GM18861 (cell line): ENCODE results near the gene SIDT1.
"Not testable (repeated sequence)": the region's sequence is repeated elsewhere in the genome, so short reads cannot be mapped to it uniquely, and the experiment has no call there.

Experiments
- ATAC-seq: cut with Tn5 transposase; IDR thresholded peaks from one replicate; pipeline ENCODE4 v1.9.1; 2021; ENCODE audit not compliant: unreplicated experiment

SIDT1 gene

DNA sequence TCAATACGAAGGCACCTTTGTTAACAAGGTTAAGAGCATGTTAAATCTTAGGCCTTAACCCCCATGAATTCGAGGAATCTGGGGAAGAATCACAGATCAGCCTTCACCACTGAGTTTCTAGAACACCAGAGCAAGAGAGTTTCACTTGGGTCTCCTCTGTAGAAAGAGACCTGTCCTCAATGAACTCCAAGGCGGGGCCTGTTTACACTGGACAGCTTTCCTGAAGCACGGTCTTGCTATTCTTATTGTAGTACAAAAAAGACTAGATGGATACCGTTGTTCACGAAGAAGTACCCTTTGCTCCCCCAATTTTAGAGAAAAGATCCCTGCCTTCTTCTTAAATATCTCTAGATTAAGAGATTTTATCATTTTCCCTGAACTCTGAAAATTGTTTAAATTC, 99.2 kb downstream of the SIDT1 start:
- no peak for ATAC-seq

DNA sequence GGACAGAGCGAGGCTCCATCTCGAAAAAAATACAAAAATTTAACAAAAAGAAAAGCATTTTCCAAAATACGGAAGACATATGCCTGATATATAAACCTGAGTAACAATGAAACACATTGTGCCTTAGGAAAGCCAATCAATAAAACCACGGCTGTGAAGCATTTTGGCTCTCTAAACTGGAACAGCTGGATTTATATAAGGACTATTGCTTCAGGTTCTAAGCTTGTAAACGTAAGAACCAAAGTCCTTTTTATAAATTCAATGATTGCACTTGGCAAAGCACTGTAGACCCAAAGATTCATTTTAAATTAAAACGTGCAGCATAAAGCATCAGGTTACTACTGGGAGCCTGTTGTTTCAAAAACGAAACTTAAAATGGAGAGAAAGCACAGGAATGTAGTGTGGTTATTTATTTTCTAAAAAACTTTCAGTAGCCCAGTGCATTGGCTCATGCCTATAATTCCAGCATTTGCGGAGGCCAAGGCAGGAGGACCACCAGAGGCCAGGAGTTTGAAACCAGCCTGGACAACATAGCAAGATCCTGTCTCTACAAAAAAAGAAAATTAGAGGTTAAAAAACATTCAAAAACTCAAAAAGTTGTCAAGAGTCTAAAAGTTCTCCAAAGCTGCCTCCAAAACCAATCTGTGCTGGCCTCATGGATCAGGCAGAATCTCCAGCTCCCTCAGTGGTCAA, 102.6 kb downstream of the SIDT1 start:
- ATAC-seq = no peak

DNA sequence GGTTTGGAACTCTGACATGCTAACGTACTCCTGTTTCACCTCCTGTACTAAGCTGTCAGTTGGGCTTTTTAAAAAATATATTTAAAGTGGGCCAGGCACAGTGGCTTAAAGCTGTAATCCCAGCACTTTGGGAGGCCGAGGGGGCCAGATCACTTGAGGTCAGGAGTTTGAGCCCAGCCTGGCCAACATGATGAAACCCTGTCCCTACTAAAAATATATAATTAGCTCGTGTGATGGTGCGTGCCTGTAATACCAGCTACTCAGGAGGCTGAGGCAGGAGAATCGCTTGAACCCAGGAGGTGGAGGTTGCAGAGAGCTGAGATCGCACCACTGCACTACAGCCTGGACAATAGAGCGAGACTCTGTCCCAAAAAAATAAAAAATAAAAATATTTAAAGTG, 103.7 kb downstream of the SIDT1 start:
- ATAC-seq = not testable (repeated sequence)

DNA sequence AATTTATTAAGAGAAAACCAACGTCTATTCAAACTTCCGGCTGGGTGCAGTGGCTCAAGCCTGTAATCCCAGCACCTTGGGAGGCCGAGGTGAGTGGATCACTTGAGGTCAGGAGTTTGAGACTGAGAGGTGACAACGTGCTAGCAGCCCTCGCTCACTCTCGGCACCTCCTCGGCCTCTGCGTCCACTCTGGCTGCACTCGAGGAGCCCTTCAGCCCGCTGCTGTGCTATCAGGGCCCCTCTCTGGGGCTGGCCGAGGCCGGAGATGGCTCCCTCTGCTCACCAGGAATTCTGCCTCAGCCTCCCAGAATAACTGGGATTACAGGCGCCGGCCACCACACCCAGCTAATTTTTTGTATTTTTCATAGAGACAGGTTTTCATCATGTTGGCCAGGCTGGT, 105.4 kb downstream of the SIDT1 start:
- ATAC-seq = no peak

DNA sequence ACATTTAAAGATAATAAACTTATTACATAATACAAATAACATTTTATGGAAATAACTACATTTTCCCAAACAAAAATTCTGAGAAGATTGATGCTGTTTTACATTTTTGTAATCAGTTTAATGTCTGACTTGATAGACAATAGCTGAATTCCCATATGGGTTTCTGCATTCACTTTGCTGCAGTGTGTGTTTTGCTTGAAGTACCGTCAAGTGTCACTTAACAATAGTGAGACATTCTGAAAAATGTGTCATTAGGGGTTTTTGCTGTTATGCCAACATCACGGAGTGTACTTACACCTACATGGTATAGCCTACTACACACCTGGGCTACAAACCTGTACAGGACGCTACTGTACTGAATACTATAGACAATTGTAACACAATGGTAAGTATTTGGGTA, 106.6 kb downstream of the SIDT1 start:
- ATAC-seq = no peak

DNA sequence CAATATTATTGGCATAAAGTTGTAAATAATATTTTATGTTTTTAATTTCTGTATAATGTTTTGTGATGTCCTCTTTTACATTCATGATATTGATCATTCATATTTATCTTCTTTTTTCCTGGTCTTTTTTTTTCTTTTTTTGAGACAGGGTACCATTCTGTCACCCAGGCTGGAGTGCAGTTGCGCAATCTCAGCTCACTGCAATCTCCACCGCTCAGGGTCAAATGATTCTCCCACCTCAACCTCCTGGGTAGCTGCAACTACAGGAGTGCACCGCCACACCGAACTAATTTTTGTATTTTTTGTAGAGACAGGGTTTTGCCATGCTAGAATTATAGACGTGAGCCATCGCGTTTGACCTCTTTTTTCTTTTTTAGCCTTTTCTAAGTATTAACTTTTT, 111.2 kb downstream of the SIDT1 start:
- no peak for ATAC-seq

DNA sequence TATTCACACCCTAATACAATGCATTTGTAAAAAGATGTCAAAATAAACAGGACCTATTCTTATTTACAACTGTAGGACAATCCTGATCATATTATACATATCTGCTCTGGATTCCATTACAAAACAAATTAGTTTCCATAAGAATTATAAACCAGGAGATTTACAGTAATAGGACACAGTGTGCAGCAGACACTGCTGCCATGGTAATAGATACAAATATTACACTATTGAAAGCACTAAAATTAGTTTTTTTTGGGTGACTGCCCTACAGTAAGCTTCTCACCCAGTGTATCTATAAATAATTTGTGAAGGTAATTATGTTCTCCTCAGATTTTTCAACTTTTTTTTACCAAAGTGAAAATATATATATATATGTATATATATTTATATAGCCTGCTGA, 116.2 kb downstream of the SIDT1 start:
- no peak for ATAC-seq

DNA sequence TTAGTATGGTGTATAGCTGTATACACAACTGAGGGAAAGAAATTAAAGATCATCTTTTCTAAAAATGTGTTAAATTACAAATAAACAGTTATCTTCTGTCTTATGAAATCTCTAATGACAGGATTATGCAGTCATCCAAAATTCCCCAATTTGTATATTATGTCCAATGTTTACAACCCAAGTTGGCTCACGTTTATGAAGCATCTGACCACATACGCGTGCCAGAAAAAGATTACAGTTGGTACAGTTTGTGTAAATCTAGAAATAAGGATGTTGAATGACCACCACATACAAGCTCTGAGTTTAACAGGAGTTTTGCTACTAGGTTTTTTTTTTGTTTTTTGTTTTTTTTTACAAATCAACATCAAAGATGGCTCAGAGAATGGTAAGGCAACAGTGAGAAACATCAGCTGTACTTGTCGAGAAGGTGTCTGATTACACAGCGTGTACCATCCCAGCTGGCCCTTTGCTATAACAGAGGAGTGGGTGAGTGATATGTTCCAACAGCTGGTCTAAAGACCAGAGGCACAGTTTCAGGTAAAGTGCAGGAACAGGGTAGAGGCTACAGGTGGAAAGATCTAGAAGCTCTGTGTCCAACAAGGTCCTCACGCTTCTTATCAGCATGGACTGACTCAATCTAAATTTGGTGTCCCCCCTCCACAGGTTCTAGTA, 117.0 kb downstream of the SIDT1 start:
- ATAC-seq = no peak

DNA sequence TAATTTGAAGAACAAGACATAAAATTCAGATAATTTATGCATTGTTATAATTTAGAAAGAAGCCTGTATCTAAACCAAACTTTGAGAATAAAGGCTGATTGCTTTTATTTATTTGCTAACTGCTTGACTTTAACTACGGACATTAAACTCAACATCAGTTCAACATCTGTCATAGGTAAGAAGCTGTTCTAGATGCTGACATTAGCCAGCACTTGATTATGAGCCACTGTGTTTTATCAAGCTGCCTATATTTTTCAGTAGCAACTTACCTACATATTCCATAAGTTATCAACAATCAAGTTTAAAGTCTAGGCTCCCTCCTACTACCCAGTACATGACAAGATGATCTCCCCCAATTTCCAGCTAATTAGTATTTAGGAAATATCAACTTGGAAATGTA, 122.0 kb downstream of the SIDT1 start:
- ATAC-seq = no peak

DNA sequence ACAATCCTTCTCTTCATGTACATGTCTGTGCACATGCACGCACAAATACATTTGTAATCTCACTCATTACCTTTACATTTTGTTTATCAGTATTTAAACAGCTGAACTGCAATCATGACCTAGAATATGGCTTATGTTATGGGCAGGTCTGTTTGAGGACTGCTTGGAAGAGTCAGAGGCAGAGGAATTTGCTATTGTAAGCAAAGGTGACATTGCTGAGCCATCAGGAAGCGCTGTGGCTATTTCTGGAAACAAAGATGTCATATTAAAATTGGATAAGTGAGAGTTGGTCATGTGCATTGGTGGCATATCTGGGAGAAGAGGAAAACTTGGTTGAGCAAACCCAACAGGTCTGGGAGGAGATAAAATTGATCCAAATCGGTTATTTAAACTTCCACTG, 122.5 kb downstream of the SIDT1 start:
- no peak for ATAC-seq

DNA sequence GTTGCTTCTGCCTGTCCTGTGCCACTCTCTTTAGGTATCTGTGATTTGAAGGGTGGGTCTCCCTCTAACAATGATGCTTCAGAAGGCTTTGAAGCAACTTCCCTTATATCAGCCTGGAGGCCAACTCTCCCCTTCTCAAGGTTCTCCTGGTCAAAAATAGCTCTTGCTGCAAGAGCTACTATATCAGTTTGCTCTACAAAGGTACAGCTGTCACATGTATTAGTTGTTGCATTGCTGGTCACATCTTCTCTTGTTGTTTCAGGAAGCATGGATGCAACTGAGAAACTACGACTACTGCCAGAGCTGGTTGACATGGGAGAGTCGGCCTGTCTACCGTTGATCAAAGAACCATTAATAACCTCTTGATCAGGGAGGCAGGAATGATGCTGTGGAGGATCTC, 125.8 kb downstream of the SIDT1 start:
- no peak for ATAC-seq

DNA sequence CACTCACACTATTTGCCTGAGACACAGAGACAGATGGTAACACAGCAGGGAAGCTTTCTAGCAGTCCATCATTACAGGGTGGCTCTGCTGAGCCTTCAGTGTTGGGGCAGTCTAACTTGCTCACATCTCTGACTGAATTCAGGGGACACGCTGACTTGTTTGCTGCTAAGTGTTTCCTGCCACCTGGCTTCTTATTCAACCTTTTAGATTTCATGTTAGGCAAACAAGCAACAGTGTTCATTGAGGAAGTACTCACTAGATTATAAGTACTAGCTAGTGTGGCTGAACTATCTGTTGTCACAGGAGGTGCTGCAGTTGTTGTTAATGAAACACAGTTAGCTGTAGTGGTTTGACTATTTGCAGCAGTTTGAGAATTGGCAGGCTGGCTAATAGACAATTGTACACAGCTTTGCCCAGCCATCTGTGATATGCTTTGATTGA, 126.8 kb downstream of the SIDT1 start:
- no peak for ATAC-seq

DNA sequence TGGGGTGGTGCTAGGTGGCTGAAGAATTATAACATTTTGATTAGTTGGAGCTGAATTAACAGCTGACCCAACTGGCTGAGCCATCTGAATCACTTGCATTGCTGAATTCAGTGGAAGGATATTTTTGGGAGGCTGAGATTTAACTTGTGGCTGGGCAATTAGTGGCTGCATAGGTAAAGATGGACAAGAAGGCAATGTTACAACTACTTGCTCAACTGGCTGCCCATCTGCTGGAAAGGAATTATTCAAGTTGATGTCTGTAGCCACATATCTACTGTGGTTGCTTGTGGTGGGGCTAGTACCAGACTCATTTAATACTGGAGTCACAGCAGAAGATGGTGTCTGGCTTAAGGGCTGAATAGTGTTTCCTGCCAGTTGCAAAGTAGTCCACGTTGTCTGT, 127.6 kb downstream of the SIDT1 start:
- no peak for ATAC-seq

DNA sequence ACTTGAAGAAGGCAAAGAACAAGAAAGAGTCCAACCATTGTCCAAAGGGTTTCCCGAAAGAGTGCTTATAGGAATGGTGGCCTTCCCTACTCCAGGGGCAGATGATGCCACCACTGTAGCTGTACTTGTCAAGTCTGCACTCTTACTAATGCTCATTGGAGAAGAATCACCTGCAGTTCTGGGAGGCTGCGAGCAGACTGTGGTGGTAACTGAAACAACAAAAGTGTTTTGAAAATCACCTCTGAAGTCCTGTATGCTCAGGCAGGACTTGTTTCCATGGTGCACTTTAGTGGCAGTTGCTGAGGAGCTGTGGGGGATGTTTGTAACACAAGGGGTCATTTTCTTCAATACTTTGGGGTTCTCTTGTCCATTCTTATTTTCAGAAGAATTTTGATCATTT, 128.1 kb downstream of the SIDT1 start:
- ATAC-seq = no peak

DNA sequence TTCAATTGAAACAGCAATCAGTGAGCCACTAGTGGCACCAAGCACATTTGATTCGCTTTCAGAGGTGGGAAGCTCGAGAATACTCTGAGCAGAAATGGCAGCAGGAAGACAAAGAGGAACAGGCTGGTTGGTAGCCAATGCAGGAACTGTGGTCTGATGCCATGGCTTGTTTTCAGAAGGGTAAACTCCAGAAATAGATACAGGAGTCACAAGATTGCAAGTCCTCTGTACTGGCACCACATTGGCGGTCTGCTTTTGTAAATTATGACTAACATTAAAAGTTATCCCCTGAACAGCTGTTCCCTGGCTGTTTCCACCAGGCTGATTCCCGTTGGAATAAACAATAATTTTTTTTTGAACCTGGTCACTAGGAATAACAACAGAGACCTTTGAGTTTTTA, 128.5 kb downstream of the SIDT1 start:
- ATAC-seq = no peak

DNA sequence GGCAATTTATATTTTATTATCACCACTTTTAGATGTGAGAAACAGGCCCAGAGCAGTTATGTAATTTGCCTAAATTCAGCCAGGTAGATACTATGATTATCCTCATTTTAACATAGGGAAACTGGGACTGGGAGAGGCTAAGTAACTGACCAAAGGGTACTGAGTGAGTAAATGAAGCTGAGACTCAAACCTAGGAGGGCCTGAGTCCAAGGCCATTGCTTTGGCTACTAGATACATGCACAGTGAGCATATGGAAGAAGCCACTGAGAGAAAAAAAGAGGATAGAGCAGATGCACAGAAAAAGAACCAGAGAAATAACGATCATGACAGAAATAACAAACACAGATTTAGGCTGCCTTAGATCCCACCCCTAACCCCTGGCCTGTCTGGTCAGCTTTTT, 130.5 kb downstream of the SIDT1 start:
- ATAC-seq = no peak

DNA sequence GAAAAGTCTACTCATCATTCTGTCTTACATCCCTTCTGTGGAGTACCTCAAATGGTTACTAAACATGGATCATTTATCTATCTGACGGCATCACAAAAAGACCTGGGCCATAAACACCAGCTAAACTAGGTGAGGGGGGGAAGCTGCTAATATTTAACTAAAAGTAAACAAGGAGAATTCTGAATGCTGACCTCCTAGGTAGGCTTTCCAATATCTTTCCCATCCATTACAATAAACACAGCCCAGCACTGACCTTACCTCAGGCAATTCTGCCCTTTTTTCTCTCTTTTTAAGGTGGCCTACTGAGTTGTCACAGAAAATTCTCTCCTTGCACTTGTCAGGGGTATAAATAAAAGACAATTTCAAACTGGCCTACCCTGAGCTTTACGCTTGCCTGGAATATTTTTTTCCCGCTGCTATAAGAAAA, 131.0 kb downstream of the SIDT1 start:
- no peak for ATAC-seq

DNA sequence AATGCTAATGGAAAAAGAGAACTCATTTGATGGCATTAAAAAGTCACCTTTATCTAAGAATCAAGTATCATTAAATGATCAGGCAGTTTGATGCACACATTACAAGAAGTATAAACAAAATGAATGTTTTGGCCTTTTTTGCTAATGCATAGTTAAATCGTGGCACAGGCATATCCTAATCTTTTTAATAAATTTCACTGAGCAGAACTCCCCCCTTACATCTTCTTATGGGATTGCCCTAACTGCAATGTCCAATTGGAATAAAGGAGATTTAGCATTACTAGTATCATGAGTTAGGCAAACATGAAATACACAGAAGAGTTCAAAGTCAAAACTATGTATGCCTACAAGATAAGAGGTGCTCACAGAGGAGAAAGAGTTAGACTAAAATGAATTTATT, 131.4 kb downstream of the SIDT1 start:
- no peak for ATAC-seq

DNA sequence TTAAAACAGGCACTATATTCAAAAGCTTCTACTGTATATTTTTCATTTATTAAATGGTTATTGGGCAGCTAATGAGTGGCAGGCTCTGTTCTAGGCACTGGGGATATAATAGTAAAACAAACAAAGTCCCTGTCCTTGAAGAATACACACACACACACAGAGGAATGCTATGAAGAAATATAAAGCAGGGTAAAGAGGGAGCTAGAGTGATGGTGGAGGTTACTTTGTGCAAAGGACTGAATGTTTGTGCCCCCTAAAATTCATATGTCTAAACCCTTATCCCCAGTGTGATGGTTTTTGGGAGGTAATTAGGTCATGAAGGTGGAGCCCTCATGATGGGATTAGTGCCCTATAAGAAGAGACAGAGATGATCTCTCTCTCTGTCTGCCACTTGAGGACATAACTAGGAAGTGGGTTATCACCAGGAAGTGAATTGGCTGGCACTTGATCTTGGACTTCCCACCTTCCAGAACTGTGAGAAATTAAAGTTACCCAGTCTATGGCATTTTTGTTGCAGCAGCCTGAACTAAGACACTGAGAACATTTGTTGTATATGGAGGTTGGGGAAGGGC, 132.3 kb downstream of the SIDT1 start:
- no peak for ATAC-seq

DNA sequence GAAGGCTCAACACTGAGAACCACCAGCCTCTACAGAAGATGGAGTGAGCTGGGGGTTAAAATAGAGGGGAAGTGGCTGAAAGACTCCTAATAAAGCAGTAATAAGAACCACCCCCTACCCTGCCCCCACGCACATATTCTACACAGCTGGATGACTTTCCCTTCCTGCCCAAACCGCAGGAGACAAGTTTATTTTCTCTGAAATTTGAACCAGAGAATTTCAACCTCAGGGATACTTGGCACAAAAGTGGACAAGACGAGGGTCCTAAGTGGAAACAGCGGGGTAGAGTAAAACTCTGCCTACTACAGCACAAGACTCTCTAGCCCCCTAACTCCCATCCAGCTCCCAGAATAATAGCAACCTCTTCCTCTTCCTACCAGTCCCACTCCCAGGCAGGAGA, 135.7 kb downstream of the SIDT1 start:
- ATAC-seq = no peak

DNA sequence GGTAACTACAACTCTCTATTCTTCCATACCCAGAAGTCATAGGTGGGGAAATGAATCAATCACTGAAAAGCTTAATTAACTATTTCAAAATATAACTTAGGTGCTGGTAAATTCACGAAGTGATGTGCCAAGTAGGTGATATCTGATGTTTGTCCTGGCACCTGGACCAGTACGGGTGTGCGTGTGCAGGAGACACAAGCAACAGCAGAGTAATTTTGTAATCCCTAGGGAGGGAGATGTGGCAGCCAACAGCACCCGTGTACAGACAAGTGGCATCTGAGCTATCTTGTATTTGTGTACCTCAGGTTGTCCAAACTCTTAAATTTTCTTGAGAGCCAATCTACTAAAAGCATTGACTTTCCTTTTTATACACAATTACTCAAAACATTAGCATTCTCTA, 141.2 kb downstream of the SIDT1 start:
- ATAC-seq = no peak

DNA sequence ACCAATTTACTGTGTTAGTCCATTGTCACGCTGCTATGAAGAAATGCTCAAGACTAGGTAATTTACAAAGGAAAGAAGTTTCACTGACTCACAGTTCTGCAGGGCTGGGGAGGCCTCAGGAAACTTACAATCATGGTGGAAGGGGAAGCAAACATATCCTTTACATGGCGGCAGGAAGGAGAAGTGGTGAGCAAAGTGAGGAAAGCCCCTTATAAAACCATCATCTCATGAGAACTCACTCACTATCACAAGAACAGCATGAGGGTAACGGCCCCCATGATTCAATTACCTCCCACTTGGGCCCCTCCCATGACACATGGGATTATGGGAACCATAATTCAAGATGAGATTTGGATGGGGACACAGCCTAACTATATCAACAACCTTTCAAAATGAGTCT, 143.9 kb downstream of the SIDT1 start:
- no peak for ATAC-seq

DNA sequence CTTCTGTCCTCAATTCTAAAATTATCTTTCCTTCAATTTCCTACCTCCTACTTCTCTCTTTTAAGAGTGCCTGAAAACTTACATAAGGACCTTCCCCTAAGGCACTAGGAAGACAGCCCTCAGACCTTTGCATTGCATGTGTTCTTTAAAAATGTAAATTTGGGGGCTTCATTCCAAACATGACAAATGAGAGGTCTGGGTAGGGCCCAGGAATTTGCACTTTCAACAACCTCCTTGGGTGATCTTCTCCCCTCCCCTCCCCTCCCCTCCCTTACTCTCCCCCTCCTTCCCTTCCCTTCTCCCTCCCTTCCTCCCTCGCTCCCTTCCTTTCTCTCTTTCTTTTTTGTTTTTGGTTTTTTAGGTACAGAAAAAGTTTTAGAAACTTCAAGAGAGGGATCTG, 145.4 kb downstream of the SIDT1 start:
- no peak for ATAC-seq
